Body of pancreas (tissue), 4 donors: Measurements from ENCODE around the gene HIP1R. TPM values are rescaled to one million over a fixed set of nuclear protein-coding genes. Genes with fewer than 3 reads are reported as not detected.

Experiments
- ATAC-seq: fragments of 150-250 bp; one replicate; pipeline ENCODE4 v1.9.1; 2016
- DNase-seq, 4 donors: peaks; one replicate each; pipeline ENCODE4 v3.0.0-alpha.2; 2019
- H3K27ac ChIP-seq, 4 donors: fragments of 200-600 bp; sonication (generic); 1 replicate in 3 of 4; 2 replicates in 1 of 4; pipeline versions ENCODE4 v1.5.1 to v1.6.1; 2016 to 2019; ENCODE audit warnings: mild to moderate bottlenecking in 1 of 4, mixed read lengths in 1 of 4, moderate library complexity in 1 of 4
- H3K27me3 ChIP-seq, 2 donors: fragments of 200-600 bp; sonication (generic); one replicate each; pipeline ENCODE4 v1.6.0; 2016; ENCODE audit warnings: mild to moderate bottlenecking in 1 of 2
- H3K36me3 ChIP-seq, 2 donors: fragments of 200-600 bp; sonication (generic); replicated peaks in 1 of 2; 2 replicates each; pipeline ENCODE4 v1.5.1; 2016; ENCODE audit warnings: low read depth in 2 of 2; ENCODE audit not compliant: insufficient read depth in 1 of 2
- H3K4me1 ChIP-seq: fragments of 200-600 bp; sonication (generic); one replicate; pipeline ENCODE4 v1.6.0; 2016
- H3K4me3 ChIP-seq, 2 donors: fragments of 200-600 bp; sonication (generic); 1 replicate in 1 of 2; 2 replicates in 1 of 2; pipeline ENCODE4 v1.5.1; 2016 to 2019
- H3K9me3 ChIP-seq, 3 donors: fragments of 200-600 bp; sonication (generic); 1 replicate in 2 of 3; 2 replicates in 1 of 3; pipeline ENCODE4 v1.5.1; 2016
- CTCF ChIP-seq, 7 experiments: fragments of 450-650 bp in 4 of 7; fragments of 200-600 bp in 3 of 7; sonication (generic) in 3 of 7; IDR thresholded peaks; one replicate each; pipeline ENCODE4 v1.5.1; 2016 to 2019; ENCODE audit warnings: antibody characterized with exemption in 7 of 7
- POLR2A ChIP-seq, 3 donors: fragments of 450-650 bp; IDR thresholded peaks; one replicate each; pipeline ENCODE4 v1.6.1; 2016; ENCODE audit warnings: antibody characterized with exemption in 3 of 3, mild to moderate bottlenecking in 2 of 3
- WGBS, 2 donors: methylation state at CpG; one replicate each; pipeline ENCODE4 v1.1.5; 2017; 5-methylcytosine and 5-hydroxymethylcytosine counted together
- intact Hi-C: fragments of 100-400 bp; cut with DNase I; formaldehyde crosslinking; loops from one replicate; pipeline ENCODE4 v1.15.1; 2023
- total RNA-seq, 2 donors: library from RNA; depleted of rRNA; stranded (reverse); fragments of >200 nt; gene quantifications; one replicate each; pipeline ENCODE4 v1.1.0, GENCODE V29; 2016

Gene HIP1R
- total RNA-seq, 2 donors from 2014 or later: 111 to 183 TPM

DNA sequence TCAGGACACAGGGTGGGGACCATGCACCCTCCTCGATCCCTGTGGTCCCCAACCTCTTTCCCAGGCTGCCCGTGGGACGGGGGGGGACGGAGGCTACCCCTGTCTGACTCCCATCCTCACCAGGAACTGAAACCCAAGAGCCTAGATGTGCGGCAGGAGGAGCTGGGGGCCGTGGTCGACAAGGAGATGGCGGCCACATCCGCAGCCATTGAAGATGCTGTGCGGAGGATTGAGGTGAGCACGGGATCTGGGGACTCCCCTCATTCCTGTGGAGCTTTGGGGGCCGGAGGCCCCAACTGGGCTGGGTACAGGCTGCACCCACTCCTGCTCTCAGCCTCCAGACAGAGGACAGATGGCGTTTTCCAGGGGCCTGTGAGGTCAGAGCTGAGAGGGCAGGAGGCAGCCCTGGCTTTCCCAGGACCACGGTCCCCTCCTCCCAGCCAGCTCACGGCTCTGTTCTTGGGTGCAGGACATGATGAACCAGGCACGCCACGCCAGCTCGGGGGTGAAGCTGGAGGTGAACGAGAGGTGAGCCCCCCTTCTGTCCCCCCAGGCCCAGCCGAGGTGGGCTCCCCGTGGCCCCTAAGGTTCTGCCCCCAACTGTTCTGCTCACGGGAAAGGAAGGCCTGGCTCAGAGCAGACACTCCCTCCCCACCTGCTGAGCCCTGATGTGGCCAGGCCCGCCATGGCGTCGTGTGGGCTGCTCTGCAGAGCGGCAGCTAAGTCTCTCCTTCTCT, 24.2 kb downstream of the HIP1R start:
- 76 to 87% methylated on average over 20 to 25 of the region's 26 CpGs for WGBS, 2 donors
- ATAC-seq (peak; percentile 1), DNase-seq (no peak)
- intact Hi-C loops: loop anchor here (5.0 kb wide), 1 partner anchor 88 kb away; no protein-coding TSS in a partner anchor
- H3K27ac ChIP-seq: peak overlapping the region in 3 of 4 donors; percentile 71 to 78 (median 73)
- peaks cover 7 to 20% of the 10 kb centered on the region in 2 donors for H3K36me3 ChIP-seq
- no peaks in the 10 kb centered on the region for H3K9me3 ChIP-seq
- H3K27me3 ChIP-seq: no peaks in the 10 kb centered on the region
- H3K4me3 ChIP-seq: no peak overlapping the region
- TF ChIP-seq POLR2A (IDR thresholded peaks at IDR 0.05): no peak
- no peak for TF ChIP-seq CTCF (IDR thresholded peaks at IDR 0.05)
- H3K4me1 ChIP-seq: peaks cover 45% of the 10 kb centered on the region

GRCh38 chr12:122860040-122860853, 25.0 kb downstream of the HIP1R start:
- 18 to 32% methylated on average over 12 to 17 of the region's 28 CpGs for WGBS, 2 donors
- peaks cover 53% of the 10 kb centered on the region for H3K4me1 ChIP-seq
- intact Hi-C loops: no loop called here
- peak overlapping the region; percentile 71 to 78 (median 74) for H3K27ac ChIP-seq
- no peaks in the 10 kb centered on the region for H3K27me3 ChIP-seq
- ATAC-seq: peak; percentile 78
- TF ChIP-seq CTCF (IDR thresholded peaks at IDR 0.05) (peak; percentile 93 to 96 (median 94)), POLR2A (IDR thresholded peaks at IDR 0.05) (no peak)
- no peaks in the 10 kb centered on the region for H3K9me3 ChIP-seq
- H3K36me3 ChIP-seq: peaks cover 7 to 18% of the 10 kb centered on the region in 2 donors
- no peak overlapping the region for H3K4me3 ChIP-seq
- peak; percentile 87 to 91 (median 90) for DNase-seq

- intact Hi-C loops: no loop called here
- DNase-seq: peak in 1 of 4 donors; percentile 11
- WGBS, 2 donors: 65 to 76% methylated on average over 10 to 22 of the region's 23 CpGs
- H3K27me3 ChIP-seq: no peaks in the 10 kb centered on the region
- H3K27ac ChIP-seq: peak overlapping the region; percentile 71 to 78 (median 74)
- no peak for ATAC-seq
- peaks cover 4 to 11% of the 10 kb centered on the region in 2 donors for H3K36me3 ChIP-seq
- H3K4me3 ChIP-seq: no peak overlapping the region
- TF ChIP-seq POLR2A (IDR thresholded peaks at IDR 0.05): no peak
- TF ChIP-seq CTCF (IDR thresholded peaks at IDR 0.05): no peak
- H3K4me1 ChIP-seq: peaks cover 61% of the 10 kb centered on the region
- H3K9me3 ChIP-seq: no peaks in the 10 kb centered on the region
Observed at GRCh38 chr12:122860854-122861586, 25.8 kb downstream of the HIP1R start.

DNA sequence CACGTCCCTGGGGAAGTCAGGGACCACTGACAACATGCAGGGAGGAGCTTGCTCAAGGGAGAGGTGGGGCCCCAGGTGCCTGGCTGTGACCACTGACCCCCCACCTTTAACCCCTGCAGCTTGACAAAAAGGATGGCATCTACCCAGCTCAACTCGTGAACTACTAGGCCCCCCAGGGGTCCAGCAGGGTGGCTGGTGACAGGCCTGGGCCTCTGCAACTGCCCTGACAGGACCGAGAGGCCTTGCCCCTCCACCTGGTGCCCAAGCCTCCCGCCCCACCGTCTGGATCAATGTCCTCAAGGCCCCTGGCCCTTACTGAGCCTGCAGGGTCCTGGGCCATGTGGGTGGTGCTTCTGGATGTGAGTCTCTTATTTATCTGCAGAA, 26.3 kb downstream of the HIP1R start:
- H3K4me1 ChIP-seq: peaks cover 66% of the 10 kb centered on the region
- H3K9me3 ChIP-seq: no peaks in the 10 kb centered on the region
- ATAC-seq (no peak), DNase-seq (peak in 1 of 4 donors; percentile 4)
- peak overlapping the region in 2 of 4 donors; percentile 54 to 78 for H3K27ac ChIP-seq
- H3K4me3 ChIP-seq: no peak overlapping the region
- TF ChIP-seq POLR2A (IDR thresholded peaks at IDR 0.05) (no peak), CTCF (IDR thresholded peaks at IDR 0.05) (no peak)
- intact Hi-C loops: no loop called here
- H3K36me3 ChIP-seq: peaks cover 0 to 6% of the 10 kb centered on the region in 2 donors
- no peaks in the 10 kb centered on the region for H3K27me3 ChIP-seq
- 63% methylated on average over 4 of the region's 5 CpGs; no CpG with 5 or more reads in 1 of the 2 donors for WGBS, 2 donors
